Occipital lobe (tissue), 2 donors: ENCODE measurements around the gene GPLD1. TPM values are rescaled to one million over a fixed set of nuclear protein-coding genes. Genes with fewer than 3 reads are reported as not detected.
A peak's percentile ranks its signal among the peaks of the same experiment; 100 is the strongest.

Experiments used
- DNase-seq: peaks from one replicate; lab custom pipeline; 2025; lab: John Stamatoyannopoulos, UW
- total RNA-seq: library from RNA; depleted of rRNA; stranded (reverse); fragments of >200 nt; gene quantifications from one replicate; pipeline ENCODE4 v1.2.3, GENCODE V29; 2014

Gene GPLD1
- total RNA-seq, 1 donor from 2014 or later: 12.6 TPM

DNA sequence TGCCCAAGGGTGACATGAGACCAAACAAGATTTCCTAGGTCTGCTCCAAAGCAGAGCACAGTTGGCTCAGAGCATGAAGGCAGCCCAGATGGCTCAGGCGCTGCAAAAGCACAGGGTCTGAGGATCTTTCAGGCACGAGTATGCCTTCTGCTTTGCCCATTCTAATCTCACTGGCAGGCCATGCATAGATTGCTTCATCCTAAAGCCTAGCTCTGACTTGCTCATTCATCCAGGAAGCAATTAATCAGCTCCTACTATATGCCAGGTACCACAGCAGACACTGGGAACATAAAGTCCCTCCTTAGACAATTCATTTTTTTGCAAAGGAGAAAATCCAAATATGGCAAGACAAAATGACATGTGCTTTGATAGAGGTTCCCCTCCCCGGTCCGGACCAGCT is 31.2 kb downstream of the GPLD1 start:
- DNase-seq: no peak

- no peak for DNase-seq
These were observed 34.3 kb downstream of the GPLD1 start for GRCh38 chr6:24455061-24455460.

- DNase-seq: no peak
These were observed 34.9 kb downstream of the GPLD1 start for GRCh38 chr6:24454452-24454851.

- DNase-seq: no peak
These were observed 35.5 kb downstream of the GPLD1 start for GRCh38 chr6:24453921-24454320.

GRCh38 chr6:24451581-24452388 is 37.6 kb downstream of the GPLD1 start:
- no peak for DNase-seq

DNA sequence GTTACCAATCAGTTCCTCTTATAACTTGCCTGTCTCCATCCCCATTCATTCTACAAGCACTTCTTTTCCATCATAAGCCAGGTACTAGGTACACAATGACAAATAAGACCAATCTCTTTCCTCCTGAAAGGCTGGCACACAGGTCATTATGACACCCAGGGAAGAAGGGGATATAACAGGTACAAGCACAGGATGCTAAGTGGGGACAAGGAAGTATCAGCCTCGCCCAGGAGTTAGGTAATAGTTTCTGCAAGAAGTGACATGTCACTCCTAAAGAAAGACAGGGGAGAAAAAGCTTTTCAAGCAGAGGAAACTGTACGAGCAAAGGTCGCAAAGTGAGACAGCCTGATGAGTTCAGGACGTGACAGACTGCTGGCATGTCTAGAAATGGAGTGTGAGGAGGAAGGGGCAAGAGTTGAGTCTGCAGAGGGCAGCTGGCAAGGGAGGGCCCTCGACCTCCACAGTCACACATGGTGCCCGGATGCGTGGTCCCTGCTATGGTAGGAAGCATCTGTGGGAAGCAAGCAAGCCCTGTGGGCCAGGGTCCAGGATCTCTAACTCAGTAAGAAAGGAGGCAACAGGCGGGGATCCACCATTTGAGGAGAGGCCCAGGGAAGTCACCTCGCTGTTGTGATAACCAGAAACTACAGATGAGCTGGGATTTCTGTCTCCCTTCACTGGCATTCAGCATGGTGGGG is 40.4 kb downstream of the GPLD1 start:
- no peak for DNase-seq

DNA sequence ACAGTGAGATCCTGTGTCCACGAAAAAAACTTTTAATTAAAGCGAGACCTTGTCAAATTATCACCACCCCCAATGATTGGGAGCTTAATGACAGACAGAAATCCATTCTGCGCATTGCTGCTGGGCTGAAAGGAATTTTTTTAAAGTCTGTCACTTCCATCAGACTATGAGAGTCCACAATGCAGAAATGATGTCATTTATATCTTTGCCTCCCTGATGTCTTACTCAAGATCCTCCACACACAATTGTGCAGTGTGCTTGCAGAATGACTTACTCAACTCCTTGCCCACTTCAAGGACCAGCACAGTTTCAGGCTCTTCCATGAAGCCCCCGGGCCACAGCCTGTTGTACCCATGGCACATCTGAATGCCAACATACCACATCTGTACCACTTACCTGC is 41.0 kb downstream of the GPLD1 start:
- no peak for DNase-seq

DNA sequence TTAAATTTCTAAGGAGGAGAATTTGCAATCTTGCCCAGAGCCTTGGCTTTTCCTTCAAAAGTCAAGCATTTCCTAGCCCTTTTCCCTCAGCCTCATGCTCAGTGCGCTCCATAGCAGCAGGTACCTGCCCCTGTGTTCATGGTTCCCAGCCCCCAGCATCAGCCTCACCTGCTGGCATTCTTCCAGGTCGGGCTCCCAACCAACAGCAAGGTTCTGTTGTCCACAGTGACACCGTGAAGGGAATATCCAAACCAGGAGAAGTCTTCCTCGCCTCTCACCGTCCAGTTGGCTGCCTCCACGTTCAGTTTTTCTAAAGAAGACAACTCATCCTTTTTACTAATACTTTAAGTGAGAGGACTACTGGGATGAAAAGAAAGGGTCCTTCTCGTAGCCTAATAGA is 42.7 kb downstream of the GPLD1 start:
- no peak for DNase-seq

- no peak for DNase-seq
These were observed 43.7 kb downstream of the GPLD1 start for GRCh38 chr6:24445704-24446103.

DNA sequence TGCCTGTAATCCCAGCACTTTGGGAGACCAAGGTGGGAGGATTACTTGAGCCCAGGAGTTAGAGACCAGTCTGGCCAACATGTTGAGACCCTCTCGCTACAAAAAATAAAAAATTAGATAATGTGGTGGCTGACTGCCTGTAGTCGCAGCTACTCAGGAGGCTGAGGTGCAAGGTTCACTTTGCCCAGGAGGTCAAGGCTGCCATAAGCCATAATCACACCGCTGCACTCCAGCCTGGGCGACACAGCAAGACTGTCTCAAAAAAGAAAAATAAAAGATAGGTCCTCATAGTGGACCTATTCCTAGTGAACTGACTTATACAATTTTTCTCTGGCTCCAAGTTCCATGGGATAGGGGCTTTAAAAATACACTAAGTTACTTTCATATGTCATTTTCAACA is 44.8 kb downstream of the GPLD1 start:
- no peak for DNase-seq

GRCh38 chr6:24441599-24441904 is 47.8 kb downstream of the GPLD1 start:
- DNase-seq: no peak

GRCh38 chr6:24440897-24441598 is 48.3 kb downstream of the GPLD1 start:
- no peak for DNase-seq

DNA sequence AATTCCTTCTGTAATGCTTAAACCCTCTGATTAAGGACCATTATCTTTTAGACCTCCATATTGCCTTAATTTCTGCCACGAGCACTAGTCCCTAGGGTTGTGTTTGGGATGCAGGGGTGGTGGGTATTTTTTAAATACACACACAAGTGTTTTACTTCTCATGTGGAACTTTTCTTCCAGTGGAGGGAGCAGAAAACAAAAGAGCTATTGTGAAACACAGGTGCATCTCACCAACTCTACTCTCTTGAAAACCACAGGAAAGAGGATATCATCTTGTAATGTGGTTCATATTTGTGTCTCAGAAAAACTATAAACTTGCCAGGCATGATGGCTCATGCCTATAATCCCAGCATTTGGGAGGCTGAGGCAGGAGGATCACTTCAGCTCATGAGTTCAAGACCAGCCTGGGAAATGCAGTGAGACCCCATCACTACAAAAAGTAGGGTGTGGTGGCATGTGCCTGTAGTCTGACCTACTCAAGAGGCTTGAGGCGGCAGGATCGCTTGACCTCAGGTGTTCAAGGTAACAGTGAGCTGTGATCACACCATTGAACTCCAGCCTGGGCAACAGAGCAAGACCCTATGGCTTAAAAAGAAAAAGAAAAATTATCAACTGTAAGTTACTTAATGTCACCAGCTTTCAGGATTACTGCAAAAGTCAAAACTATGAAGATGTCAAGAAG is 49.4 kb downstream of the GPLD1 start:
- DNase-seq: no peak

DNA sequence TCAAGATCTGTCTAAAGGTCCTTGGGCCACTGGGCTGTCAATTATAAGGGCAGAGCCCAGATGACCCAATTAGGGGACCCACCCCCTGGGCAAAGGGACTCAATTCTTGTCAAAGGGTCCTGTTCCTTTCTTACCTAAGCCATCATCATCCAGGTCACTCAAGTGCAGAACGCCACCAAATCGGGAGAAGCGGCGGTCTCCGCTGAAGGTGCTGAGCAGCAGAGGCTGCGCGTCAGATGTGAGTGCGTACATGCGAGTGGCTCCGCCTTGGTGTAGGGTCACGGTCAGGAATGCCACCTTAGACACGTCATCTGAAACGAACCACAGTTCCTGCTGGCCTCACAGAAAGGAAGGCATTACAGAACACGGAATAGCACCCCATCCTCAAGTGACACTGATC is 52.4 kb downstream of the GPLD1 start:
- DNase-seq: no peak

GRCh38 chr6:24432611-24433010 is 56.8 kb downstream of the GPLD1 start:
- peak; percentile 7 for DNase-seq

GRCh38 chr6:24431045-24431451 is 58.3 kb downstream of the GPLD1 start:
- DNase-seq: no peak

- no peak for DNase-seq
These were observed 59.3 kb downstream of the GPLD1 start for GRCh38 chr6:24430086-24430485.

GRCh38 chr6:24429146-24429545 is 60.2 kb downstream of the GPLD1 start:
- no peak for DNase-seq

DNA sequence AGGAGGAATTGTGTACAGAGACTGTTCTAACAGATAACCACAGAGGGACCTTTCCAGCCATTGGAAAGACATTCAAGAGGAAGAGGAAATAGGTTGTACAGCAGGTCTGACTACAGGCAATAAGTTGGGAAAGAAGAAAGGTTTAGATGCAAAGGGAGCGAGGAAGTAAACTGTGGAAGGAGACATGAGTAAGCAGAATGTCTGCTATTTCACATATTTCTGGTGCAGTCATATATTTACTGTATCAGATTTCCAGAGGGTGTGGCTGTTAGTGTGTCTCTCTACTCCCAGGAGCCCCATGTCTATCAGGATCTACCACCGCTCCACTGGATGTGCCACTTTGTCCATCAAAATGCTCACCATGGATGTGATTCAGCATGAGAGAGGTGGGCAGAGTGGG is 60.8 kb downstream of the GPLD1 start:
- DNase-seq: no peak

GRCh38 chr6:24426729-24427446 is 62.5 kb downstream of the GPLD1 start:
- DNase-seq: no peak

DNA sequence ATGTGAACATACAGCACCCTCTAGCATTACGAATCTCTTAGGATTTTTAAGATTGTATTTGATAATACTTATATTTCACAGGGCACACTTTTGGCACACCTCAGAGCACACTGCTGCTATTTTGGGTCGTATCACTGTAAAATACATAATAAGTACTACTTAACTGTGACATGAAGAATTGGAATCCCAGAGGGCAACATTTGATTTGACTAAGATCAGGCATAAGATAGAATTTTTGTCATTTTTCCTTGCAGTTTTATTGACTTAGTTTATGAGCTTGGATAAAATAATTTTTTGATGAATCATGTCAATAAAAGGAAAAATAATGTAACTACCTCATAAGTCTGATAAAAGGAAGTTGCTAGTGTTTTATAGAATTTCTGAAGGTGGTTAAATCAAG is 64.3 kb downstream of the GPLD1 start:
- DNase-seq: no peak
